Panc1 (cell line): ENCODE results near the gene MAP6. TPM values are rescaled to one million over a fixed set of nuclear protein-coding genes. Genes with fewer than 3 reads are reported as not detected.

Source experiments
- ATAC-seq: fragments of 200-7000 bp; cut with Tn5 transposase; 2 replicates; pipeline ENCODE4 v1.9.1; 2020; ENCODE audit warnings: mild to moderate bottlenecking, moderate library complexity
- Bru-seq: library from RNA; stranded (reverse); fragments of 400-500 nt; gene quantifications from one replicate; lab custom pipeline; 2021; lab: Mats Ljungman, UMichigan
- BruChase-seq, 2 experiments: library from RNA; stranded (reverse); fragments of 400-500 nt; gene quantifications; one replicate each; lab custom pipeline; 2021; lab: Mats Ljungman, UMichigan
- BruUV-seq: library from RNA; stranded (reverse); fragments of 400-500 nt; replicated peaks from 2 replicates; lab custom pipeline; 2021; lab: Mats Ljungman, UMichigan
- CTCF ChIA-PET: fragments of 300-600 bp; sonication (Branson Sonifier 250); formaldehyde crosslinking; loops from one replicate; lab custom pipeline; 2022; ENCODE audit warnings: antibody characterized with exemption; lab: Charles Lee
- POLR2A ChIA-PET: fragments of 300-600 bp; sonication (Branson Sonifier 250); formaldehyde crosslinking; loops from one replicate; lab custom pipeline; 2022; ENCODE audit warnings: antibody characterized with exemption; lab: Charles Lee
- DNase-seq: peaks from one replicate; pipeline ENCODE4 v3.0.0-alpha.2; 2010; ENCODE audit warnings: low read depth, low spot score
- H3K27ac ChIP-seq: 2 replicates; pipeline ENCODE4 v1.5.1; 2011; ENCODE audit warnings: mild to moderate bottlenecking, low read length, inconsistent platforms
- H3K27me3 ChIP-seq: fragments of 200-500 bp; sonication (Bioruptor generic); 2 replicates; pipeline ENCODE4 v1.6.0; 2014; ENCODE audit warnings: low read length, inconsistent platforms; ENCODE audit not compliant: control insufficient read depth, insufficient read depth
- H3K36me3 ChIP-seq: fragments of 200-500 bp; sonication (Bioruptor generic); 2 replicates; pipeline ENCODE4 v1.5.1; 2014; ENCODE audit warnings: inconsistent platforms, mild to moderate bottlenecking, low read length, moderate library complexity; ENCODE audit not compliant: control insufficient read depth, insufficient read depth
- H3K4me1 ChIP-seq: 2 replicates; pipeline ENCODE4 v1.5.1; 2011; ENCODE audit warnings: inconsistent platforms, mild to moderate bottlenecking, low read length, moderate library complexity; ENCODE audit not compliant: control insufficient read depth, insufficient read depth
- H3K4me3 ChIP-seq, 2 experiments: 2 replicates each; pipeline ENCODE4 v1.5.1; 2011 to 2012; ENCODE audit warnings: low read depth in 2 of 2, low read length in 2 of 2, mild to moderate bottlenecking in 2 of 2, inconsistent platforms in 1 of 2, moderate library complexity in 1 of 2
- H3K9me3 ChIP-seq: fragments of 200-500 bp; sonication (Bioruptor generic); 2 replicates; pipeline ENCODE4 v1.5.1; 2014; ENCODE audit warnings: low read depth, mild to moderate bottlenecking, inconsistent platforms, low read length, moderate library complexity; ENCODE audit not compliant: control insufficient read depth, insufficient read depth
- CTCF ChIP-seq: fragments of 450-650 bp; IDR thresholded peaks from 2 replicates; pipeline ENCODE4 v1.5.1; 2017; ENCODE audit warnings: mild to moderate bottlenecking
- POLR2AphosphoS5 ChIP-seq: IDR thresholded peaks from 2 replicates; pipeline ENCODE4 v1.6.1; 2012; ENCODE audit warnings: mild to moderate bottlenecking, low read depth, low read length, moderate library complexity
- REST ChIP-seq, 2 experiments: IDR thresholded peaks; 2 replicates each; pipeline ENCODE4 v1.6.1; 2011 to 2012; ENCODE audit warnings: low read depth in 2 of 2, control low read depth in 1 of 2, low read length in 1 of 2, mild to moderate bottlenecking in 1 of 2, moderate library complexity in 1 of 2; ENCODE audit not compliant: insufficient read depth in 1 of 2
- SIN3A ChIP-seq: IDR thresholded peaks from 2 replicates; pipeline ENCODE4 v1.6.1; 2012; ENCODE audit warnings: low read depth, mild to moderate bottlenecking, low read length, moderate library complexity, borderline replicate concordance; ENCODE audit not compliant: insufficient read depth
- TCF7L2 ChIP-seq: IDR thresholded peaks from 2 replicates; pipeline ENCODE4 v1.6.1; 2011; ENCODE audit warnings: mild to moderate bottlenecking, low read depth, low read length, inconsistent platforms
- in situ Hi-C: cut with HindIII; loops from 2 replicates; pipeline ENCODE4 v1.10.0; 2016; ENCODE audit warnings: low sequenced_read_pairs, low pct_unique_long_range_greater_than_20kb
- intact Hi-C: fragments of 100-400 bp; cut with micrococcal nuclease; formaldehyde crosslinking; loops from one replicate; pipeline ENCODE4 v1.10.0; 2022; ENCODE audit not compliant: unreplicated experiment
- long read RNA-seq: library from polyadenylated mRNA; unstranded; transcript quantifications from one replicate; pipeline ENCODE4 v2.0.0, GENCODE V29; 2021; ENCODE audit not compliant: unreplicated experiment
- polyA plus RNA-seq: library from polyadenylated mRNA; unstranded; fragments of >200 nt; gene quantifications from one replicate; pipeline ENCODE4 v1.2.1, GENCODE V29; 2012; ENCODE audit warnings: missing spikeins; ENCODE audit not compliant: insufficient read length
- total RNA-seq: library from RNA; stranded (reverse); gene quantifications from one replicate; pipeline ENCODE4 v1.2.1, GENCODE V29; 2021; ENCODE audit not compliant: unreplicated experiment

The MAP6 gene
- total RNA-seq, result 0.21 TPM
- polyA plus RNA-seq, result 0.53 TPM
- percentile 20 among the genes with signal in this experiment for Bru-seq, nascent RNA
- percentile 16 among the genes with signal in this experiment for BruChase-seq, experiment 1, labeled RNA remaining after a 2-hour chase
- BruChase-seq, experiment 2, labeled RNA remaining after a 6-hour chase, result percentile 19 among the genes with signal in this experiment
- long read RNA-seq, result 0 reads

GRCh38 chr11:75668451-75669297, at the start of gene MAP6:
Gene MAP6 (minus strand): TSS chr11:75669038. CDS start chr11:75668369, 669 bp downstream.
- ATAC-seq (peak; percentile 73), DNase-seq (no peak)
- intact Hi-C loops, result no loop called here
- H3K27ac ChIP-seq, result no peak within 1 kb of the TSS
- H3K4me3 ChIP-seq, result peak within 1 kb of the TSS; percentile 40 to 48
- no peaks in the 10 kb centered on the region for H3K9me3 ChIP-seq
- in situ Hi-C loops, result no loop called here
- H3K4me1 ChIP-seq, result no peaks in the 10 kb centered on the region
- TF ChIP-seq POLR2AphosphoS5, result no peak
- no peak for TF ChIP-seq CTCF
- no peak for TF ChIP-seq TCF7L2
- TF ChIP-seq REST (IDR thresholded peaks at IDR 0.05; ENCODE audit: insufficient read depth in 1 of 2, low read depth in 2 of 2, low read length in 1 of 2), result no peak
- no peak for TF ChIP-seq SIN3A
- ChIA-PET CTCF (no interaction called here), POLR2A (no interaction called here)
- H3K27me3 ChIP-seq, result peaks cover 60% of the 10 kb centered on the region
- no peaks in the 10 kb centered on the region for H3K36me3 ChIP-seq
- no TSS peak for BruUV-seq

GRCh38 chr11:75717608-75718418, 49.0 kb upstream of the MAP6 start, which contains the start of gene MOGAT2:
Gene MOGAT2 (plus strand): TSS chr11:75717838. CDS start chr11:75717889, 51 bp downstream.
- intact Hi-C loops (no loop called here), in situ Hi-C loops (no loop called here)
- H3K9me3 ChIP-seq, result no peaks in the 10 kb centered on the region
- TF ChIP-seq SIN3A (no peak), TCF7L2 (no peak), CTCF (no peak)
- no peaks in the 10 kb centered on the region for H3K36me3 ChIP-seq
- no peaks in the 10 kb centered on the region for H3K4me1 ChIP-seq
- no peak within 1 kb of the TSS for H3K4me3 ChIP-seq
- DNase-seq (no peak), ATAC-seq (no peak)
- no peaks in the 10 kb centered on the region for H3K27me3 ChIP-seq
- BruUV-seq, result no TSS peak
- no peak within 1 kb of the TSS for H3K27ac ChIP-seq
- ChIA-PET CTCF (no interaction called here), POLR2A (no interaction called here)
